Measurements from ENCODE around the gene GPR45.

- TF ChIP-seq BHLHE40 (IDR thresholded peaks at IDR 0.05; ENCODE audit: borderline replicate concordance) (no peak), ELF4 (IDR thresholded peaks at IDR 0.05) (no peak), SP1 (IDR thresholded peaks at IDR 0.05) (no peak), SUZ12 (IDR thresholded peaks at IDR 0.05) (no peak), FOXA1 (IDR thresholded peaks at IDR 0.05) (no peak), L3MBTL2 (conservative IDR thresholded peaks at IDR 0.05) (no peak), FOXM1 (IDR thresholded peaks at IDR 0.05; ENCODE audit: borderline replicate concordance) (no peak), HDGF (IDR thresholded peaks at IDR 0.05; ENCODE audit: borderline replicate concordance) (no peak), ZNF384 (IDR thresholded peaks at IDR 0.05) (no peak), NFRKB (IDR thresholded peaks at IDR 0.05) (no peak), FOXK2 (IDR thresholded peaks at IDR 0.05) (no peak), ARNT (IDR thresholded peaks at IDR 0.05) (no peak)
Measured at GRCh38 chr2:105196651-105197050, 44.9 kb upstream of the GPR45 start.

Data from HEK293T (cell line).